GM18873 (cell line): ENCODE data around the gene ZNF397.
A peak's percentile ranks its signal among the peaks of the same experiment; 100 is the strongest.

ENCODE experiments used
- ATAC-seq: cut with Tn5 transposase; IDR thresholded peaks from one replicate; pipeline ENCODE4 v1.9.1; 2021; ENCODE audit warnings: mild to moderate bottlenecking, moderate library complexity, moderate number of reproducible peaks; ENCODE audit not compliant: unreplicated experiment, low FRiP score

The ZNF397 gene

DNA sequence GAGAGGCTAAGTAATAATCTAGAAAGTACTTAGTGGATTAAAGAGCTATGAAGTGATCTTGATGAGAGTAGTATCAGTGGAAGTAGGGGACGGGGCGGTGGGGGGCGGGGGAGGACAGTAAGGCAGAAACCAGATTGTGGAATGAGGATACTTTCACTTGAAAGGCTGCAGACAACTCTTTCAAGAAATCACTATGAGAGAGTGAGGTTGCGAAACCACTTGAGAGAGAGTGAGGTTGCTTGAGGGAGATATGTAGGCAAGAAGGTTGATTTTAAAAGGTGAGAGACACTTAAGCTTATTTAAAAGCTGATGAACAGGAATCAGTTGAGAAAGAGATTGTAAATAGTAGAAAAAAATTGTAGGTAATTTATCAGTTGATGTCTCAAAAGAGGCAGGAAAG, 3.8 kb downstream of the ZNF397 start:
- no peak for ATAC-seq

- no peak for ATAC-seq
These were observed 5.0 kb downstream of the ZNF397 start for GRCh38 chr18:35245719-35246317.

DNA sequence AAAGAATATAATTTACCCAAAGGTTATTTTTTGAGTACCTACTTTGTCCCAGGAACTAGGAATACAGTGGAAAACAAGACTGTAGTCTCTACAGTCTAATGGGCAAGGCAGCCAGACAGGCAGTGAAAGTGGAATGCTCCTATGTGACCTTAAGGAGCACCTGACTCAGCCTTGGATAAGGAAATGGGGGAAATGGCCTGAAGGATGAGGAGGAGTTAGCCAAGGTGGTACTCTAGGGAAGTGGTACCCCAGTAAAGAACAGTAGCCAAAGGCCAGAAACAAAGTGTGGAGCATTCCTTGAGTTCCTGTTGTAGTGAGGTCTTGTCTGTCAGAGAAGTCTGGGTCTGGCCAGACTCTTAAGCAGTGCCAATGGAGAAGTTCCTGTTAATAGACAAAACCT, 6.0 kb downstream of the ZNF397 start:
- no peak for ATAC-seq

DNA sequence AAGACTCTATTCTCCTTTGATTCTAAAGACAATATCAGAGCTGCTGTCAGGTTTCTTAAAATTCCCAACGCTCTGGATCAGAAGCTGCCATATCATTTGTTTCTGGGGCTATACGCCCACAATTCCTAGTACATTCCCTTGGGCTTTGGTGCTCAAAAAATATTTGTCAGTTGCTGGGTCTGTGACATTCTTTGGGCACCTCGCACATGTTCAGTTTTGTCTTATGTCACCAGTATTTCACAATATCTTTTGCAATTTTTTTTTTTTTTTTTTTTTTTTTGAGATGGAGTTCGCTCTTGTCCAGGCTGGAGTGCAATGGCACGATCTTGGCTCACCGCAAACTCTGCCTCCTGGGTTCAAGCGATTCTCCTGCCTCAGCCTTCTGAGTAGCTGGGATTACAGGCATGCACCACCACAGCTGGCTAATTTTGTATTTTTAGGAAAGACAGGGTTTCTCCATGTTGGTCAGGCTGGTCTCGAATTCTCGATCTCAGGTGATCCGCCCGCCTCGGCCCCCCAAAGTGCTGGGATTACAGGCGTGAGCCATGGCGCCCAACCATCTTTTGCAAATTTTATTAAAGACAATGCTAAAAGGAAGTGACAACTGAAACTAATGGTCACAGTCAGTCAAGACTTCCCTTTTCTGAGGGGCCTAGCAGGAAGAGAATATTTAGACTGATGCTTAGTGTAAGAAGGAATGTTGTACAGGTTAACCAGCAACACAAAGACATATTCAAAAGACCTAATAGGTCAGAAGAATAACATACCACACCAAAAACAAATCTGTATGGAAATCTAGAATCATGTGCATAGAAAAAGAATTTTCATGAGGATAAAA, 6.8 kb downstream of the ZNF397 start:
- ATAC-seq: no peak

DNA sequence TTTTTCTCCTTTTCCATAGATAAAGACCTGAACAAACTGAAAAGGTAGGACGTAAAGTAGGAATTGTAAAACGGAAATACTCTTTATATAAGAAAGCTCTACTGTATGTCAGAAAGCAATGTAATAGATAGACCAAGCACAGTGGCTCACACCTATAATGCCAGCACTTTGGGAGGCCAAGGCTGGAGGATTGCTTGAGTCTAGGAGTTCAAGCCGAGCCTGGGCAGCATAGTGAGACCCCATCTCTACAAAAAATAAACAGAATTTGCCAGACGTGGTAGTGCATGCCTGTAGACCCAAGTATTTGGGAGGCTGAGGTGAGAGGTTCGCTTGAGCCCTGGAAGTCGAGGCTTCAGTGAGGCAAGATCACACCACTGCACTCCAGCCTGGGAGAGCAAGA, 7.6 kb downstream of the ZNF397 start:
- no peak for ATAC-seq

GRCh38 chr18:35252466-35252865, 11.6 kb downstream of the ZNF397 start:
- no peak for ATAC-seq

- ATAC-seq: no peak
These were observed 12.9 kb downstream of the ZNF397 start for GRCh38 chr18:35253655-35254287.

GRCh38 chr18:35256947-35257346, 16.1 kb downstream of the ZNF397 start:
- ATAC-seq: no peak

- no peak for ATAC-seq
These were observed 23.6 kb downstream of the ZNF397 start for GRCh38 chr18:35264409-35264808.

DNA sequence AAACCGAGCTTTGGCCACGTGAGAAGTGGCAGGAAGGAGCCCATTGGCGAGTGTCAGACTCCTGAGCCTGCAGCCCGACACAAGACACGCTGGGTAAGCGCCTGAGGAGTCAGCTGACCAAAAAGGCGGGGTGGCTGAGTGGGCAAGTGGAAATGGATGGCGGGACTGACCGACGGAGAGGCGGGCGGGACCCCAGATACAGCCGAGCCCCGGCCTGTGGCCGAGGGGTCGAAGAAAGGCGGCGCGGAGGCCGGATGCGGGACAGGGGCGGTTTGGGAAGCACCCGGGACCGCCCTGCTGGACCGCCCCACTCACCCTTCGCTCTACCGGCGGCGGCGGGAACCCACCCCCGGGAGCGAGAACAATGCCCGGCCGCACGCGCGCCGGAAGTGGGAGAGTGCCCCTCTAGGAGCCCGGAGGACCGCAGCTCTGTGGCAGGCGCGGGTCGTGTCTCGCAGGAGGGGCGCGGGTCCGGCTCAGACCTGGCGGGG, 26.4 kb downstream of the ZNF397 start:
- ATAC-seq: peak; percentile 55

DNA sequence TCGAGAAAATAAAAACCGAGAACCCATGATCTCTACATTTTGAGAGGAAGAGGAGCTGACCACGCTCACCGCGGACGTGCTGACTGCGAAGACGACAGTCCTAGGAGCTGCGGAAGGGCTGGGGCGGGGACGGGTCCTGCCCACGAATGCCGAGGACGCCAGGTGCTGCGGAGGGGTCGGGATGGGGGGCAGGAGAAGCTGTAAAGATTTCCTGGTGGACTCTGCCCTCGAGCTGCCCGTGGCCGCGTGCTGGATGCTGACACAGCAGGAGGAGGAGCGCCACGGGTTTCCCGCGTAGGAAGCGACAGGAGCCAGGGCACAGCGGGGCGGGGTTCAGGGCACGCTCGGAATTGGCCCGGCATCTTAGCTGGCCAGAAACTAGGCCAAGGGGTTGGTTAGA, 27.0 kb downstream of the ZNF397 start:
- ATAC-seq: no peak

DNA sequence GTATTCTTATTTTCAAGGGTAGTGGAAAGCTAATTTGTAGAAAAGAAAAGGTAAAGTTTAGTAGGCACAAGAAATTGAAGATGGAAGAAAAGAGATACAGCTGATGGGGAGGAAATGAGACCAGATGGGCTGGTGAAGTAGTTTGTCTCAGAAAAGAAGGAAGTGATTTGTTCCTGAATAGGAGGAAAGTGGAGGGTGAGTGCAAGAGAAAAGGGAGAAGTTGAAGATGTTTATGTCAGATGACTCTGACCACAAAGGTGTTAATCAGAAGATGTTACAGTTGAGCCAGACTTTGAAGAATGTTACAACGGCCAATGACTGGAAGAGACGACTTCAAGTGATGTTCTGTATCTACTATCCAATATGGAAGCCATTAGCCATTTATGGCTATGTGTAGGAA, 28.0 kb downstream of the ZNF397 start:
- no peak for ATAC-seq

- ATAC-seq: no peak
These were observed 30.8 kb downstream of the ZNF397 start for GRCh38 chr18:35271656-35272055.

DNA sequence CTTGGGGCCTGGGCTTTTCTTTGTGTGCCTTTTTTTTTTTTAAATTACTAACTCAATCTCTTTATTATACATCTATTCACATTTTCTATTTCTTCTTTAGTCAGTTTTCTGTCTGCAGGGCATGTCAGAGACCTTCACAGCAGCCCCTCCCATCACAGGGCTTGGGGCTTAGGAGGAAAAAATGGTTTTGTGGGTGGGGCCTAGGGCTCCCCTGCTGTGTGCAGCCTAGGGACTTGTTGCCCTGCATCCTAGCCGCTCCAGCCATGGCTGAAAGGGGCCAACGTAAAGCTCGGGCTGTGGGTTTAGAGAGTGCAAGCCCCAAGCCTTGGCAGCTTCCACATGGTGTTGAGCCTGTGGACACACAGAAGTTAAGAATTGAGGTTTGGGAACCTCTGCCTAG, 35.4 kb downstream of the ZNF397 start:
- no peak for ATAC-seq

DNA sequence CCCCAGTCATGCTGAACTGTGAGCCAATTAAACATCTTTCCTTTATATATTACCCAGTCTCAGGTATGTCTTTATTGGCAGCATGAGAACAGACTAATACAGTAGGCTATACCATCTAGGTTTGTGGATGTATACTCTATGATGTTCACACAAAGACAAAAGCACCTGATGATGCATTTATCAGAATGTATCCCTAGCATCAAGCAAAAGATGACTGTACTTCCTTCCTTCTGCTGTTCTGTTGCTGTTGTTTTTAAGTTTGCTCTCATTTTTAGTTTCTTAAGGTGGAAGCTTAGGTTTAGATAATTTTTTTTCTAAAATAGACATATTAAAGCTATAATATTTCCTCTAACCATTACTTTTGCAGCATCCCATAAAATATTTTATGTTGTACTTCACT, 36.8 kb downstream of the ZNF397 start:
- no peak for ATAC-seq

DNA sequence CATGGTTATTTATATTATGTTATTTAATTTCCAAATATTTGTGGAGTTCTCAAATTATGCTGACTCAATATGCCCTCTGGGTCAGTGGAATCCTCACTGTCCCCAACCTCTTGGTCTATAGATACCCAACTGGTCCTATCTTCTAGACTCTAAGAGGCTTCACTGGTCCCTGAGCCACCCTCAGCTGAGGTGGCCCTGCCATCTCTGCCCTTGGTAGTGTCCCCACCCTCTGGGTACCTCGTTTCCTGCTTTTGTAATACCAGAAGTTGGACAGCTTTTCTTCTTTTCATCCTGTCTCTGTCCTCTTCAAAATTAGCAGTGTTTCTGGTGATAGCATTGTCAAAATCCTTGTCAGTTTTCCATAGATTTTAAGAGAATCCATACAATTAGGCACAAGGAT, 37.3 kb downstream of the ZNF397 start:
- no peak for ATAC-seq

DNA sequence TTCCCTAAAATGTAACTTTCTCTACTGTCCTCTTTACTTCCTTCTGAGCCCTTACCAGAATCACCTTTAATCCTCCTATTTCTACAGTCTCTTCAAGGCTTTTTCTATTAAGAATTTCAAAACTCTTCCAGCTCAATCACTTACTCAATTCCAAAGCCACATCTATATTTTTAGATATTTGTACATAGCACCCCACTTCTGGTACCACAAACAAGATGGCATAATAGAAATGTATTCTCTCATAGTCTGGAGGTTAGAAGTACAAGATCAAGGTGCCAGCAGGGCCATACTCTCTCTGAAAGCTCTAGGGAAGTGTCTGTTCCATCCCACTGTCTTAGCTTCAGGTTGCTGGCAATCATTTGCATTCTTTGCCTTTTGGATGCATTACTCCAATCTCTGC, 38.1 kb downstream of the ZNF397 start:
- ATAC-seq: no peak

DNA sequence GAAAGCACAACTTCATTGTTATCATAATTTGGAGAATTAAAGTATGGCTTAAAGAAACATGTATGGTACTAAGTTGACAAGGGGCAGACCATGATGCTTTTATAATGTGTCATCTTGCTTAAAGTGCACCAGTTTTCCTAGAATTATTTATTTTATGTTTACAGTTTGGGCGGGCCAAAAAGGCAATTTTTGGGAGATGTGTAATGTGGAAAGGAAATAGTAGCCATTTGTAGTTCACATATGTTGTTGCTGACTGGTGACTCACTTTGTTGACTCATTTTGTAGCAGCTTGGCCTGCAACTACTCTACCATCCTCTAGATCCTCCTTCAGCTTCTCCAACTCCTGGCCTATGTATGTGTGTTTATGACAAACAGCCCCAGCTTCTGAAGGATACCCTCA, 41.5 kb downstream of the ZNF397 start:
- no peak for ATAC-seq

DNA sequence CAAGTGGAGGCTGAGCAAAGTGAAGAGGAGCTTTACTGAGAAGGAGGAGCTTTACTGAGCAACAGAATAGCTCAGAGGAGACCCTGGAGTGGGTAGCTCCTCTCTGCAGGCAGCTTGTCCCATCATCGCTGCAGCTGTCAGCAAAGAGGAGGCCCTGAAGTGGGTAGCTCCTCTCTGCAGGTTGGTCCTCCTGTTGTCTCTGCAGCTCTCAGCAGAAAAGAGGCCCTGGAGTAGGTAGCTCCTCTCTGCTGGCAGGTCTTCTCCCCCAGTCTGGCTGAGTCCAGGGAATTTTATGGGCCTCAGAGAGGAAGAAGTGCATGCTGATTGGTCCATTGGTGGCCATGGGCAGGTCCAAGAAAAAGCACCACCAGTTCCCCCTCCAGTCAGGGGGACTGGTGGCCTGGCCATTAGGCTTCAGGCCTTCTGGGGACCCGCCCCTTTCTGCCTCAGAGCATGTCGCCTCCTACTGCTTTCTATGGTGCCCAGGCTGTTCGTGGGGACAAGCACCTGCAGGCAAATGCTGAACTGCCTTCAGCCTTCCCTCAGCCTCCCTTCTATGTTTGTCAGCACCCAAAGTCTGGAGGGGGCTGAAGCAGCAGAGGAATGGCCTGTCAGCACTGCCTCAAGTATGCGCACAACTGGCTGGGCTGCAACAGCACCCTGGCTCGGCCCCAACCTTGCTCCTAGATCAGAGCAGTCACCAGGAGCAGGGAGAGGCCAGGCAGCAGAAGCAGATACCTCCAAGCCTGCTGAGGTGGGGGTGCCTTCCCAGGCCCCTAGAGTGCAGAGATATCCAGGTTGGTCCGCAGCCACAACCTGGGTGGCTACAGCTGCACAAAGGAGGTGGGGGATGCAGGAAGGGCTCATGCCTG, 43.3 kb downstream of the ZNF397 start:
- no peak for ATAC-seq

- ATAC-seq: no peak
These were observed 44.0 kb downstream of the ZNF397 start for GRCh38 chr18:35284841-35285240.

DNA sequence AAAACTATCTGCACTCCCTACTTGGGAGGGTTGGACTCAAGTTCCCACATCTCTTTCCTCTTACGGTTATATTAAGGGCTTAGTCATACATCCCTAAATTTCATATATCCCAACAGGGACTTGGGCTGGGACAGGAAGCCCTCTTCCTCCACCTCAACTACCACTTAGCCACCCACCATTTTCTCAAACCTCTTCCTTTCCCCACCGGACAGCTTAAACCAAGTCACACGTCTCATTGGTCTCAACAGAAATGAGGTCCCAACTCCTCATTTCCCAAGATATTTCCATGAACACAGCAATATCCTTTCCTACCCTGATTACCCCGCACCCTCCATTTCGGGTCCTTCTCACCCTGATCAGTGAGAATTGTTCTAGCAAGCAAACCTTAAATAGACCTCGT, 48.5 kb downstream of the ZNF397 start:
- no peak for ATAC-seq
